Measurements from ENCODE around the gene MOK. TPM values are rescaled to one million over a fixed set of nuclear protein-coding genes. Genes with fewer than 3 reads are reported as not detected.

The MOK gene
- total RNA-seq, 3 donors from 2014 or later: 6.2 to 11.2 (median 7.4) TPM

- TF ChIP-seq CTCF (IDR thresholded peaks at IDR 0.05): no peak
- Histone ChIP-seq H3K4me1 (ENCODE audit: low read depth) (no peaks in the 10 kb centered on the region), H3K36me3 (ENCODE audit: low read depth) (no peaks in the 10 kb centered on the region), H3K4me3 (no peak overlapping the region), H3K9me3 (no peaks in the 10 kb centered on the region)
- no peak for DNase-seq
- ATAC-seq: peak; percentile 23
- intact Hi-C loops (cut with DNase I, micrococcal nuclease): no loop called here
These were observed 95.6 kb downstream of the MOK start for GRCh38 chr14:102209224-102209966.

GRCh38 chr14:102208741-102209140 is 96.2 kb downstream of the MOK start:
- TF ChIP-seq CTCF (IDR thresholded peaks at IDR 0.05): no peak
- no peaks in the 10 kb centered on the region for H3K9me3 ChIP-seq
- DNase-seq (no peak), ATAC-seq (no peak)
- H3K4me3 ChIP-seq: no peak overlapping the region
- H3K4me1 ChIP-seq (ENCODE audit: low read depth): no peaks in the 10 kb centered on the region
- H3K36me3 ChIP-seq (ENCODE audit: low read depth): no peaks in the 10 kb centered on the region
- intact Hi-C loops (cut with DNase I, micrococcal nuclease): no loop called here

GRCh38 chr14:102207831-102208365 is 97.1 kb downstream of the MOK start:
- H3K4me1 ChIP-seq (ENCODE audit: low read depth): no peaks in the 10 kb centered on the region
- no peak overlapping the region for H3K4me3 ChIP-seq
- H3K9me3 ChIP-seq: no peaks in the 10 kb centered on the region
- no peaks in the 10 kb centered on the region for H3K36me3 ChIP-seq (ENCODE audit: low read depth)
- ATAC-seq (no peak), DNase-seq (no peak)
- intact Hi-C loops (cut with DNase I, micrococcal nuclease): no loop called here
- TF ChIP-seq CTCF (IDR thresholded peaks at IDR 0.05): no peak

GRCh38 chr14:102206918-102207317 is 98.0 kb downstream of the MOK start:
- ATAC-seq (no peak), DNase-seq (no peak)
- no peak for TF ChIP-seq CTCF (IDR thresholded peaks at IDR 0.05)
- no peaks in the 10 kb centered on the region for H3K9me3 ChIP-seq
- intact Hi-C loops (cut with DNase I, micrococcal nuclease): no loop called here
- H3K4me3 ChIP-seq: no peak overlapping the region
- no peaks in the 10 kb centered on the region for H3K36me3 ChIP-seq (ENCODE audit: low read depth)
- H3K4me1 ChIP-seq (ENCODE audit: low read depth): no peaks in the 10 kb centered on the region

- Histone ChIP-seq H3K36me3 (ENCODE audit: low read depth) (no peaks in the 10 kb centered on the region), H3K9me3 (no peaks in the 10 kb centered on the region), H3K4me1 (ENCODE audit: low read depth) (no peaks in the 10 kb centered on the region), H3K4me3 (no peak overlapping the region)
- ATAC-seq (no peak), DNase-seq (no peak)
- intact Hi-C loops (cut with DNase I, micrococcal nuclease): no loop called here
- TF ChIP-seq CTCF (IDR thresholded peaks at IDR 0.05): no peak
These were observed 99.4 kb downstream of the MOK start for GRCh38 chr14:102205560-102205959.
